Activated T-cell treated with anti-CD3 and anti-CD28 coated beads, Interleukin-2, amount 50 U/mL, for 48 hours (primary cell): ENCODE measurements around the gene HSD17B4.
"Not testable (repeated sequence)": the region's sequence is repeated elsewhere in the genome, so short reads cannot be mapped to it uniquely, and the experiment has no call there.

ENCODE experiments used
- DNase-seq, 2 experiments: peaks; one replicate each; pipeline ENCODE4 v3.0.0-alpha.2; 2020

The HSD17B4 gene

GRCh38 chr5:119432674-119433237, 19.5 kb upstream of the HSD17B4 start:
- DNase-seq, result not testable (repeated sequence)

GRCh38 chr5:119435436-119436132, 16.7 kb upstream of the HSD17B4 start:
- peak; percentile 76 to 81 for DNase-seq

- not testable (repeated sequence) for DNase-seq
These were observed 14.3 kb upstream of the HSD17B4 start for GRCh38 chr5:119437785-119438586.

GRCh38 chr5:119438587-119438917, 13.7 kb upstream of the HSD17B4 start:
- DNase-seq, result not testable (repeated sequence)

GRCh38 chr5:119439140-119439631, 13.1 kb upstream of the HSD17B4 start:
- no peak for DNase-seq

GRCh38 chr5:119439632-119440031, 12.7 kb upstream of the HSD17B4 start:
- DNase-seq, result not testable (repeated sequence)

GRCh38 chr5:119444643-119445042, 7.7 kb upstream of the HSD17B4 start:
- DNase-seq, result not testable (repeated sequence)

- DNase-seq, result no peak
These were observed 6.8 kb upstream of the HSD17B4 start for GRCh38 chr5:119445544-119445943.

- no peak for DNase-seq
These were observed 2.4 kb upstream of the HSD17B4 start for GRCh38 chr5:119449882-119450281.

GRCh38 chr5:119450627-119451026, 1.7 kb upstream of the HSD17B4 start:
- not testable (repeated sequence) for DNase-seq

GRCh38 chr5:119451561-119451960, 736 bp upstream of the HSD17B4 start:
- no peak for DNase-seq

- no peak for DNase-seq
These were observed 281 bp upstream of the HSD17B4 start for GRCh38 chr5:119452060-119452372.

- DNase-seq, result no peak
These were observed 710 bp downstream of the HSD17B4 start for GRCh38 chr5:119453040-119453373.

- DNase-seq, result no peak
These were observed 1.9 kb downstream of the HSD17B4 start for GRCh38 chr5:119454171-119454570.

- no peak for DNase-seq
These were observed 6.8 kb downstream of the HSD17B4 start for GRCh38 chr5:119458911-119459632.

- DNase-seq, result no peak
These were observed 13.3 kb downstream of the HSD17B4 start for GRCh38 chr5:119465640-119466039.

- DNase-seq, result no peak
These were observed 16.0 kb downstream of the HSD17B4 start for GRCh38 chr5:119468286-119468685.

- DNase-seq, result no peak
These were observed 17.9 kb downstream of the HSD17B4 start for GRCh38 chr5:119470105-119470763.

GRCh38 chr5:119470851-119471451, 18.7 kb downstream of the HSD17B4 start:
- no peak for DNase-seq

GRCh38 chr5:119473241-119473640, 20.9 kb downstream of the HSD17B4 start:
- no peak for DNase-seq

GRCh38 chr5:119476341-119476740, 24.0 kb downstream of the HSD17B4 start:
- DNase-seq, result no peak

- no peak for DNase-seq
These were observed 26.5 kb downstream of the HSD17B4 start for GRCh38 chr5:119478781-119479180.
